Tibial nerve (tissue), 4 donors: ENCODE data around the gene NUDT22. TPM values are rescaled to one million over a fixed set of nuclear protein-coding genes. Genes with fewer than 3 reads are reported as not detected.

ENCODE experiments used
- DNase-seq, 2 donors: peaks; one replicate each; pipeline ENCODE4 v3.0.0-alpha.2; 2019; ENCODE audit warnings: low spot score in 2 of 2
- H3K27ac ChIP-seq, 4 donors: fragments of 200-600 bp; sonication (generic) in 3 of 4; one replicate each; pipeline ENCODE4 v1.5.1; 2017 to 2019; ENCODE audit warnings: mild to moderate bottlenecking in 1 of 4
- H3K27me3 ChIP-seq, 2 donors: fragments of 200-600 bp; sonication (generic) in 1 of 2; one replicate each; pipeline versions ENCODE4 v1.5.1 to v1.6.0; 2017 to 2019
- H3K36me3 ChIP-seq, 3 donors: fragments of 200-600 bp; sonication (generic); one replicate each; pipeline ENCODE4 v1.5.1; 2018 to 2019
- H3K4me1 ChIP-seq, 4 donors: fragments of 200-600 bp; sonication (generic) in 3 of 4; one replicate each; pipeline ENCODE4 v1.5.1; 2017 to 2019
- H3K4me3 ChIP-seq, 4 donors: fragments of 200-600 bp; sonication (generic) in 3 of 4; one replicate each; pipeline ENCODE4 v1.5.1; 2017 to 2019; ENCODE audit warnings: mild to moderate bottlenecking in 1 of 4, moderate library complexity in 1 of 4
- H3K9me3 ChIP-seq, 4 donors: fragments of 200-600 bp; sonication (generic) in 3 of 4; one replicate each; pipeline ENCODE4 v1.5.1; 2017 to 2019
- CTCF ChIP-seq, 5 experiments: fragments of 200-600 bp in 3 of 5; fragments of 450-650 bp in 2 of 5; sonication (generic) in 3 of 5; IDR thresholded peaks; one replicate each; pipeline ENCODE4 v1.5.1; 2016 to 2019; ENCODE audit warnings: antibody characterized with exemption in 5 of 5, mild to moderate bottlenecking in 3 of 5, moderate library complexity in 2 of 5
- EP300 ChIP-seq, 2 donors: sonication (generic); formaldehyde crosslinking; IDR thresholded peaks; one replicate each; pipeline ENCODE4 v1.6.1; 2017; ENCODE audit warnings: antibody characterized with exemption in 2 of 2, mild to moderate bottlenecking in 1 of 2
- POLR2A ChIP-seq, 2 donors: fragments of 450-650 bp; IDR thresholded peaks; one replicate each; pipeline ENCODE4 v1.6.1; 2017; ENCODE audit warnings: antibody characterized with exemption in 2 of 2, mild to moderate bottlenecking in 2 of 2, moderate library complexity in 2 of 2
- WGBS, 2 donors: methylation state at CpG; one replicate each; pipeline ENCODE4 v1.1.5; 2018; 5-methylcytosine and 5-hydroxymethylcytosine counted together
- total RNA-seq, 4 donors: library from RNA; depleted of rRNA; stranded (reverse); fragments of >200 nt; gene quantifications; one replicate each; pipeline ENCODE4 v1.1.0, GENCODE V29; 2016

Gene NUDT22
- total RNA-seq, 4 donors from 2014 or later: 33.0 to 83.7 (median 60.2) TPM

- H3K9me3 ChIP-seq: no peaks in the 10 kb centered on the region
- TF ChIP-seq EP300 (IDR thresholded peaks at IDR 0.05) (no peak), CTCF (IDR thresholded peaks at IDR 0.05) (no peak), POLR2A (IDR thresholded peaks at IDR 0.05) (no peak)
- peak overlapping the region in 2 of 4 donors; percentile 95 to 100 for H3K27ac ChIP-seq
- WGBS, 2 donors: 72 to 82% methylated on average over 5 of the region's 5 CpGs
- H3K27me3 ChIP-seq: no peaks in the 10 kb centered on the region
- no peak for DNase-seq
- no peak overlapping the region for H3K4me3 ChIP-seq
- peaks cover 0 to 46% (median 4%) of the 10 kb centered on the region in 3 donors for H3K36me3 ChIP-seq
- peaks cover 0 to 51% (median 35%) of the 10 kb centered on the region in 4 donors for H3K4me1 ChIP-seq
These were observed 12.9 kb downstream of the NUDT22 start for GRCh38 chr11:64238999-64239398.

GRCh38 chr11:64239662-64240434, 13.8 kb downstream of the NUDT22 start:
- H3K27me3 ChIP-seq: no peaks in the 10 kb centered on the region
- H3K9me3 ChIP-seq: no peaks in the 10 kb centered on the region
- H3K27ac ChIP-seq: peak overlapping the region; percentile 95 to 100 (median 100)
- peak overlapping the region; percentile 55 to 91 (median 82) for H3K4me3 ChIP-seq
- DNase-seq: no peak
- WGBS, 2 donors: 74 to 83% methylated on average over 11 of the region's 11 CpGs
- H3K4me1 ChIP-seq: peaks cover 0 to 54% (median 35%) of the 10 kb centered on the region in 4 donors
- no peak for TF ChIP-seq EP300 (IDR thresholded peaks at IDR 0.05)
- TF ChIP-seq CTCF (IDR thresholded peaks at IDR 0.05): no peak
- peaks cover 0 to 51% (median 4%) of the 10 kb centered on the region in 3 donors for H3K36me3 ChIP-seq

GRCh38 chr11:64240435-64241240, 14.6 kb downstream of the NUDT22 start, which contains the start of gene FKBP2:
TSS of gene FKBP2 (plus strand) at chr11:64241095. CDS start at chr11:64242388, 1,293 bp downstream.
- H3K27me3 ChIP-seq: no peaks in the 10 kb centered on the region
- peak; percentile 93 to 96 for DNase-seq
- peaks cover 0 to 54% (median 33%) of the 10 kb centered on the region in 4 donors for H3K4me1 ChIP-seq
- TF ChIP-seq EP300 (IDR thresholded peaks at IDR 0.05) (peak; percentile 96 to 98), POLR2A (IDR thresholded peaks at IDR 0.05) (peak; percentile 81 to 93), CTCF (IDR thresholded peaks at IDR 0.05) (peak in 1 of 5 experiments; percentile 47)
- peak within 1 kb of the TSS; percentile 78 to 98 (median 88) for H3K4me3 ChIP-seq
- H3K27ac ChIP-seq: peak within 1 kb of the TSS; percentile 95 to 100 (median 100)
- WGBS, 2 donors: 1 to 2% methylated on average over 29 to 34 of the region's 58 CpGs
- no peaks in the 10 kb centered on the region for H3K9me3 ChIP-seq
- H3K36me3 ChIP-seq: peaks cover 0 to 51% (median 4%) of the 10 kb centered on the region in 3 donors

- WGBS, 2 donors: 1 to 4% methylated on average over 23 of the region's 24 CpGs
- peak overlapping the region; percentile 95 to 100 (median 100) for H3K27ac ChIP-seq
- H3K27me3 ChIP-seq: no peaks in the 10 kb centered on the region
- peak overlapping the region; percentile 55 to 91 (median 82) for H3K4me3 ChIP-seq
- H3K9me3 ChIP-seq: no peaks in the 10 kb centered on the region
- peaks cover 0 to 54% (median 34%) of the 10 kb centered on the region in 4 donors for H3K4me1 ChIP-seq
- H3K36me3 ChIP-seq: peaks cover 0 to 48% (median 4%) of the 10 kb centered on the region in 3 donors
- DNase-seq: peak; percentile 97 to 99
- TF ChIP-seq CTCF (IDR thresholded peaks at IDR 0.05): no peak
- no peak for TF ChIP-seq EP300 (IDR thresholded peaks at IDR 0.05)
- no peak for TF ChIP-seq POLR2A (IDR thresholded peaks at IDR 0.05)
These were observed 15.1 kb downstream of the NUDT22 start for GRCh38 chr11:64241241-64241490.
